Fibroblast of lung (primary cell): ENCODE data around the gene CD1B. TPM values are rescaled to one million over a fixed set of nuclear protein-coding genes. Genes with fewer than 3 reads are reported as not detected.

Source experiments
- DNase-seq, 2 donors: peaks; one replicate each; pipeline versions ENCODE4 v3.0.0 to v3.0.0-alpha.2; 2010; ENCODE audit warnings: low read depth in 2 of 2
- H2AFZ ChIP-seq: 2 replicates; pipeline ENCODE4 v1.5.1; 2012; ENCODE audit warnings: low read length, control low read depth, inconsistent platforms
- H3K27ac ChIP-seq: 2 replicates; pipeline ENCODE4 v1.5.1; 2011; ENCODE audit warnings: low read length, control low read depth; ENCODE audit not compliant: insufficient read depth
- H3K27me3 ChIP-seq: 2 replicates; pipeline ENCODE4 v1.5.1; 2011; ENCODE audit warnings: mild to moderate bottlenecking, low read length; ENCODE audit not compliant: control insufficient read depth, insufficient read depth
- H3K36me3 ChIP-seq: 2 replicates; pipeline ENCODE4 v1.5.1; 2011; ENCODE audit warnings: low read length; ENCODE audit not compliant: control insufficient read depth, insufficient read depth
- H3K4me1 ChIP-seq: 2 replicates; pipeline ENCODE4 v1.5.1; 2011; ENCODE audit warnings: low read length; ENCODE audit not compliant: control insufficient read depth, insufficient read depth; ENCODE audit errors: extremely low read depth
- H3K4me2 ChIP-seq: 2 replicates; pipeline ENCODE4 v1.5.1; 2011; ENCODE audit warnings: low read length, control low read depth; ENCODE audit not compliant: insufficient read depth; ENCODE audit errors: extremely low read depth
- H3K4me3 ChIP-seq, 4 experiments: fragments of 200-600 bp in 1 of 4; sonication (generic) in 1 of 4; replicated peaks in 1 of 4; 2 replicates each; pipeline ENCODE4 v1.5.1; 2011 to 2016; ENCODE audit warnings: low read length in 4 of 4, low read depth in 3 of 4, mild to moderate bottlenecking in 3 of 4, control low read depth in 2 of 4, inconsistent platforms in 1 of 4, mixed read lengths in 1 of 4; ENCODE audit not compliant: insufficient read depth in 1 of 4; ENCODE audit errors: control extremely low read depth in 1 of 4
- H3K79me2 ChIP-seq: 2 replicates; pipeline ENCODE4 v1.5.1; 2012; ENCODE audit warnings: mild to moderate bottlenecking, low read length, inconsistent platforms; ENCODE audit not compliant: control insufficient read depth, insufficient read depth
- H3K9ac ChIP-seq: 2 replicates; pipeline ENCODE4 v1.5.1; 2011; ENCODE audit warnings: mild to moderate bottlenecking, low read length, control low read depth; ENCODE audit not compliant: insufficient read depth
- H3K9me3 ChIP-seq: 2 replicates; pipeline ENCODE4 v1.5.1; 2012; ENCODE audit warnings: low read depth, low read length; ENCODE audit not compliant: control insufficient read depth, insufficient read depth
- H4K20me1 ChIP-seq: 2 replicates; pipeline ENCODE4 v1.5.1; 2011; ENCODE audit warnings: low read length; ENCODE audit not compliant: control insufficient read depth, insufficient read depth; ENCODE audit errors: extremely low read depth
- CTCF ChIP-seq, 2 donors: IDR thresholded peaks in 1 of 2; conservative IDR thresholded peaks in 1 of 2; 1 replicate in 1 of 2; 2 replicates in 1 of 2; pipeline ENCODE4 v1.5.1; 2011 to 2012; ENCODE audit warnings: low read length in 2 of 2, control low read depth in 1 of 2, inconsistent platforms in 1 of 2, low read depth in 1 of 2, mild to moderate bottlenecking in 1 of 2
- EZH2 ChIP-seq: IDR thresholded peaks from 2 replicates; pipeline ENCODE4 v1.5.1; 2012; ENCODE audit warnings: low read length, control low read depth, mild to moderate bottlenecking; ENCODE audit errors: missing control alignments
- polyA plus RNA-seq, 2 donors: library from polyadenylated mRNA; depleted of rRNA in 1 of 2; stranded (reverse) in 1 of 2; unstranded in 1 of 2; fragments of >200 nt; gene quantifications; 2 replicates each; pipeline ENCODE4 v1.2.1, GENCODE V29; 2011 to 2012; ENCODE audit warnings: missing spikeins in 1 of 2
- total RNA-seq: library from RNA; depleted of rRNA; stranded (reverse); fragments of >200 nt; gene quantifications from 2 replicates; pipeline ENCODE4 v1.2.1, GENCODE V29; 2014

CD1B gene
- total and polyA plus RNA-seq, 2 donors (not counting 1 experiment from before 2014, with no cell fraction given): not detected

- H3K27me3 ChIP-seq: no peaks in the 10 kb centered on the region
- no peak for DNase-seq
- H3K9ac ChIP-seq: no peak overlapping the region
- no peaks in the 10 kb centered on the region for H3K79me2 ChIP-seq
- H2AFZ ChIP-seq: no peak overlapping the region
- no peaks in the 10 kb centered on the region for H3K9me3 ChIP-seq
- no peak overlapping the region for H3K4me3 ChIP-seq
- TF ChIP-seq EZH2 (no peak), CTCF (conservative IDR thresholded peaks at IDR 0.05 in 1 of 2, IDR thresholded peaks at IDR 0.05 in 1 of 2; ENCODE audit: low read depth in 1 of 2, low read length in 2 of 2) (no peak)
- no peaks in the 10 kb centered on the region for H4K20me1 ChIP-seq
- H3K27ac ChIP-seq: no peak overlapping the region
- no peaks in the 10 kb centered on the region for H3K36me3 ChIP-seq
- H3K4me1 ChIP-seq: no peaks in the 10 kb centered on the region
- H3K4me2 ChIP-seq: no peak overlapping the region
Observed at GRCh38 chr1:158311066-158311465, 20.3 kb downstream of the CD1B start.

- no peaks in the 10 kb centered on the region for H3K36me3 ChIP-seq
- H3K9me3 ChIP-seq: no peaks in the 10 kb centered on the region
- H3K27ac ChIP-seq: no peak overlapping the region
- TF ChIP-seq EZH2 (no peak), CTCF (conservative IDR thresholded peaks at IDR 0.05 in 1 of 2, IDR thresholded peaks at IDR 0.05 in 1 of 2; ENCODE audit: low read depth in 1 of 2, low read length in 2 of 2) (no peak)
- no peaks in the 10 kb centered on the region for H4K20me1 ChIP-seq
- no peaks in the 10 kb centered on the region for H3K79me2 ChIP-seq
- no peaks in the 10 kb centered on the region for H3K4me1 ChIP-seq
- no peak for DNase-seq
- no peak overlapping the region for H2AFZ ChIP-seq
- H3K4me2 ChIP-seq: no peak overlapping the region
- no peaks in the 10 kb centered on the region for H3K27me3 ChIP-seq
- H3K9ac ChIP-seq: no peak overlapping the region
- no peak overlapping the region for H3K4me3 ChIP-seq
Observed at GRCh38 chr1:158310623-158311022, 20.7 kb downstream of the CD1B start.

DNA sequence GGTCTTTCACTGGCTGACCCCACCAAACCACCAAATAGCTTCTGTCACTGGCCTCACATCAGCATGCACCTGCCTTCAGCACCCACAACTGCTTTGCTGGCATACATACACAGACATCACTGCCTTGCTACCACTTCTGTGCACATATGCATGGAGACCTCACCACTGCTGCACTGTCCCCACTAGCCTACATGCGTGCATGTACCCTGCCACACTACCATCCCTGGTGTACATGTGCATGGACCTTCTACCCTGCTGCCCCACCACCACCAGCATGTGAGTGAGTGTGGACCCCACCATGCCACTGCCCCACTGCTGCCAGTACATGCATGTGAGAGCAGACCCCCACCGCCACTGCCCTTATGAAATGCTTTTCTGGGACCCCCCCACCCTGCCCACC, 35.5 kb downstream of the CD1B start:
- no peaks in the 10 kb centered on the region for H4K20me1 ChIP-seq
- H3K36me3 ChIP-seq: no peaks in the 10 kb centered on the region
- H3K4me2 ChIP-seq: no peak overlapping the region
- no peak overlapping the region for H3K4me3 ChIP-seq
- H3K9ac ChIP-seq: no peak overlapping the region
- H3K27ac ChIP-seq: no peak overlapping the region
- H3K27me3 ChIP-seq: no peaks in the 10 kb centered on the region
- H3K9me3 ChIP-seq: no peaks in the 10 kb centered on the region
- no peaks in the 10 kb centered on the region for H3K4me1 ChIP-seq
- no peaks in the 10 kb centered on the region for H3K79me2 ChIP-seq
- no peak overlapping the region for H2AFZ ChIP-seq
- TF ChIP-seq EZH2 (no peak), CTCF (conservative IDR thresholded peaks at IDR 0.05 in 1 of 2, IDR thresholded peaks at IDR 0.05 in 1 of 2; ENCODE audit: low read depth in 1 of 2, low read length in 2 of 2) (no peak)
- DNase-seq: no peak
